Measurements from ENCODE around the gene PEX14.
"Not testable (repeated sequence)": the region's sequence is repeated elsewhere in the genome, so short reads cannot be mapped to it uniquely, and the experiment has no call there.

The PEX14 gene

DNA sequence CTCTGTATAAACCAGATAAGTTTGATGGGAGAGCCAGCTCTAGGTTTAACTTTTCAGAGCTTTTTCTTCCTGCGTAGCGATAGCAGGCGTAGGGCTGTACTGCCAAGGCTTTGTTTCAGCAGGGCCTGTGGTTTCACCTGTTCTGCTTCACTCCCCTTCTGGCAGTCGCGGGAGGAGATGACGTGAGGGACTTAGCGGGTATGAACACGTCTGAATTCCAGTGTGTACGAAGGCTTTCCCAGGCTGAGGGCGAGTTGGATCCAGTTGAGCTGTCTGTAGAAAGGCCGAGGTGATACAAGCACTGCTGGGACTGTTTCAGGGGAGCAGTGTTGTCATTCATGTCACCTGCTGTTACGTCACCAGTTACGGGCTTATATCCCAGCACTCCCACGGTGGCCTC is 21.2 kb downstream of the PEX14 start:
- peak; percentile 37 to 51 for DNase-seq

GRCh38 chr1:10497109-10497508 is 22.4 kb downstream of the PEX14 start:
- peak; percentile 24 to 40 for DNase-seq

DNA sequence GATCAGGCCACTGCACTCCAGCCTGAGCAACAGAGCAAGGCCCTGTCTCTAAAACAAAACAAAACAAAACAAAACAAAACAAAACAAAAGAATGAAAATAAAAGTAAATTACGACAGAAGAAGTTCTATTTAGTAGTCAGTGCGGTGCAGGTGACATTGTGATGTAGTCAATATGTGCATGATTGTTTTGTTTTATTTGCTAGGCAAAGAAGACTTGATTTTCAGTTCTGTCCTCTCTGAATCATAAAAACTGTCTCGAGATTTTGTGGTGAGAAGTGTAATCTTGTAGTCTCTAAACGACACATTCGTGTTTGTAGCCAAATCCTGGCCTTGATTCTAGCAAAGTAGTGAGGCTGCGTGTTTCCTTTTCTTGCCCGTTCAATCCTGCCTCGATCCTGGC is 23.5 kb downstream of the PEX14 start:
- peak in 1 of 2 donors; percentile 15 for DNase-seq

GRCh38 chr1:10502206-10502605 is 27.5 kb downstream of the PEX14 start:
- DNase-seq, result no peak

DNA sequence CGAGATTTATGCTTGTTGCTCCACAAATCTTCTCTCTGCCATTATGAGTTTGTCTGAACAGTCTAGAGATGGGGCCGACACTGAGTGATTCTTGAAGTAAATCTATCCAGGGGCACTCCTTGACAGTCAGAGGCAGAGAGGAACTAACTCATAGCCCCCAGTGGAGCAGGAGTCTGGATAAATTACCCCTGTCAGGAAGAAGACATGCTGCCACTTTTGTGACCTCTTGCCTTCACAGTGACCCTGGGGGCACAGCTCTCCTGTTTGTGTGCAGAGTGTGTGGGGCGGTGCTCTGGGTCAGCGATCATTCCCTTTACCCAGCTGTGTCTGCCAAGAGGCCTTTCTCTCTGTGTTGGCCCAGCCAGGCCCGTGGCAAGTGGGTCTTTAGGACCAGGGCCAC is 29.5 kb downstream of the PEX14 start:
- no peak for DNase-seq

DNA sequence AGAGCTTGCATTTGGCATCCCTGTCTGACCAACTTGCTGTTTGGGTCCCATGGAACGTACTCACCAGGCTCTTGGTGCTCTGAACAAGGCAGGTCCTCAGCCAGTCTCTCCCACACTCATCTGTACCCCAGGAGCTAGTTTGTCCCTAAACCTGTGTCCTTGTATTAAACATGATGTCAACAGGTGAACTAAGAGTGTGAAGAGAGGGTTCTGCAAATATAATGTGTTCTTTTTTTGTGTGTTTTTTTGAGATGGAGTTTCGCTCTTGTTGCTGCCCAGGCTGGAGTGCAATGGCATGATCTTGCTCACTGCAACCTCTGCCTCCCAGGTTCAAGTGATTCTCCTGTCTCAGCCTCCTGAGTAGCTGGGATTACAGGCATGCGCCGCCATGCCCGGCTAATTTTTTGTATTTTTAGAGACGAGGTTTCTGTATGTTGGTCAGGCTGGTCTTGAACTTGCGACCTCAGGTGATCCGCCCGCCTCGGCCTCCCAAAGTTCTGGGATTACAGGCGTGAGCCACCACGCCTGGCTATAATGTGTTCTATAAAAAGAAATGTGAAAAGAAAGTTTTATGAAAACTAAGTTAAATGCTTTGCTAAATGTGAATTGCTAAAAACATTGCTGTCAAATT is 31.4 kb downstream of the PEX14 start:
- DNase-seq, result not testable (repeated sequence)

DNA sequence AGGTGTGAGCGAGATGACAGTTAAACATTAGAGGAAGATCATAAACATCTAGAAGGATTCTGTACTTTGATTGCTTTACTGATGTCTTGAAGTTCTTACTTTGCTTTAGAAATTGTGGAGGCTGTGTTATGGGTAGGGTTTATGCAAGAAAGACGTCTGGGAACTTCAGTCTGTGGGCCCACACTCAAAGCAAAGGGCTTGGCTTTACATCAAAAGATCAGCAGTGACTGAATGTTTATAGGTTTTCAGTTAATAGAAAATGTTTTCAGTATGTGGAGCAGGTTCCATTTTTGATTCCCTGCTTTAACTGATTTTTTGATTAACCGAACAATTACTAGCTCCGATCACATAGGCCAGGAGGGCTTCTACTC is 31.9 kb downstream of the PEX14 start:
- DNase-seq, result no peak

- DNase-seq, result peak; percentile 59 to 71
Observed at GRCh38 chr1:10507111-10507879, 32.5 kb downstream of the PEX14 start.

DNA sequence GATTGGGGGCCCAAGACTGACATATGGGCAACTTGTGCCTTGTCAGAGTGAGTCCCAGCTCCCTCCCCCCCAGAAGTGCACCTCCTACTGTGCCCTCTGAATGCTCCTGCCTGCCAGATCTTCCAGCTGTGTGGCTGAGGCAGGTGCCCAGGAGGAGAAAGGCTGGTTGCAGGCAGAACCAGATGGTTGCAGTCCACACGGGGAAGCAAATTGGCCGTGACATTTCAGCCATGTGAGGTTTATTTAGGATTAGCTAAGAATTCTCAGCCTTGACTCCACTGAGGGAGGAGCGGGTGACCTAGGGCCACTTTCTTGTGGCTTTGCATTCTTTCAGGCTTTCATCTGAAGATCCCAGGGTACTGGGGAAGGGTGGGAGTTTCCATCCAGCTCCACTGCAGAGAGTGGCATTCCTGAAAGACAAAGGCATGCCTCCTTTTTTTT is 33.8 kb downstream of the PEX14 start:
- no peak for DNase-seq

GRCh38 chr1:10509809-10510509 is 35.2 kb downstream of the PEX14 start:
- no peak for DNase-seq

GRCh38 chr1:10510520-10511493 is 36.1 kb downstream of the PEX14 start:
- DNase-seq, result peak; percentile 63 to 78

GRCh38 chr1:10511494-10511885 is 36.7 kb downstream of the PEX14 start:
- no peak for DNase-seq

DNA sequence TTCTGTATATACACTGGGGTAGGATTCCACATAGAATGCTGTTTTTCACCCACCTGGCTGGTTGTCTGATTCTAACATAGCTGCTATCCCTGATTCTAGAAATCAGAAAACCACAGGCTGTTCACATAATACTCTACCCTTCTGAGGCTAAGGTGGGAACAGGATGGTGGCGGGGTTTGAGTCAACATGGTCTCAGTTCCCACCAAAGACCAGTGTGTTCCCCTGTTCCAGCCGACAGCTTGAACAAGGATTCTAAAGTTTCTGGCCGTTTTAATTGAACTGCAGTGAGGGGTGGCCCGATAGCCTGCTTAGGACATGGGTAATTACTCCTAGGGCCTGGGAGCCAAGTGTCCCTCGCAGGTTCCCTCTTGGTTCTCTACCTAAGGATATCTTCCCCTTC is 38.4 kb downstream of the PEX14 start:
- no peak for DNase-seq

DNA sequence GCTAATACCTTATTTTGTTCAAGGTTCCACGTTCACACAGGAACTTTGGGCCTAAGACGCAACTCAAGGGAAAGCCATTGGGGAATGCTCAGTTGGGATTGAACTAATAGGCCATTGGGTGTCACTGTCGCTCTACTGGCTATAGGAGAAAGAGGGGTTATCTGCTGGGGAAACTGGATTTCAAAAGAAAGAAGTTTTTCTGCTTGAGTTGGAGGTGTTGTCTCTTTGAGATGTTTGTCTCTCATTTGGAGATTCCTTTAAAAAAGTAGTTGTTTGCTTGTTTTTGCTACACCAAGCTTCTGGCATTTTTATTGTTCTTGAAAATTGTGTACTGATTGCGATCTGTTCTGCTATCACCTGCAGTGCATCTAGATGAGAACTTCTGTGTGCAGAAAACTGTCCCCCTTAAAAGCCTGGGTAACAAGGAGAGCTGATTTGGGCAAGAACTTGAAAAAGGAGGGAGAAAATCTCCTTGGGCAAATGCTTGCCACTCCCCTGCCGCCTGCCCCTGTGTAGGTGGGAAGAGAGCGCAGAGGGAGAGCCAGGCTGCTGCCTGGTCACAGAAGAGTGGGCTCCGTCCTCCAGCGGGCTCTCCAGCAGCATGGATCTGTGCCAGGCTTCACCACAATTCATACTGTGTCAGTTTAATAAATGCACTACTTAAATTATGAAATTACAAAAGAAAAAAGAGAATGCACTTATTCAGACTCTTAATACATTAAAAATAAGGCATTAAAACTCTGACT is 39.9 kb downstream of the PEX14 start:
- DNase-seq, result peak in 1 of 2 donors; percentile 55

- DNase-seq, result no peak
Observed at GRCh38 chr1:10515301-10515975, 40.7 kb downstream of the PEX14 start.

DNA sequence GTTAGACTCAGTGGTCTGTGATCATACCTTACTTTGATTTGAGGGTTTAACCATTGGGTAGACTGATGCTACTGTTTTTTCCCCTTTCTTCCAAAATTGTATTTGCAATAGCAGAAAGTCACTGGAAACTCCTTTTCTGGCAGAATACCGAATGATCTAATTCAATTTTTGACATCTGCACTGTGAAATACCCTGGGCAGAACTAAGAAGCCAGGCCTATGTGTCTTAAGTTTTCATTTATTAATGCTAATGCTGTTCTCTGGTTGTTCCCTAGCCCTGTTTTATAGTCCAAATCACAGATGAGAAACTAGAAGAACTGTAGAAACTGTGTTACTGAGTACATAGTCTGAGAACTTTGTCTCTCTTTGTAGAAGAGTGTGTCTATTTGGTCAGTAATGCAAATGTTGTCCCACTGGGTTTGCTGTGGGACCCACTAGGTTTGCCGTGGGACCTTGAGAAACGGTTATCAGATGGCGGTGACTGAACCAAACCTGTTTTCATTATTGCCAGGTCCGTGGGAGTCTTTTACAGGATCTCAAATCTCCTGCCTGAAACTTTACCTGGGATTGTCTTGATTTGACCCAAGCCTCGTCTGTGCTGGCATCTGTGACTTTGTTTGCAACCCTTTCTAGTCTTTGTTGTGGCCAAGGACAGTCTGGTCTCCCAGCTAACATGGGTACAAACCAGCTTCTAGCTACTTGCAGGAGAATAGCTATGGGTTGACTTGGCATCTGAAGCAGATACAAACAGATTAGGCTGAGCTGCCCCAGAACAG is 41.4 kb downstream of the PEX14 start:
- DNase-seq, result no peak

GRCh38 chr1:10516925-10517676 is 42.4 kb downstream of the PEX14 start:
- no peak for DNase-seq

DNA sequence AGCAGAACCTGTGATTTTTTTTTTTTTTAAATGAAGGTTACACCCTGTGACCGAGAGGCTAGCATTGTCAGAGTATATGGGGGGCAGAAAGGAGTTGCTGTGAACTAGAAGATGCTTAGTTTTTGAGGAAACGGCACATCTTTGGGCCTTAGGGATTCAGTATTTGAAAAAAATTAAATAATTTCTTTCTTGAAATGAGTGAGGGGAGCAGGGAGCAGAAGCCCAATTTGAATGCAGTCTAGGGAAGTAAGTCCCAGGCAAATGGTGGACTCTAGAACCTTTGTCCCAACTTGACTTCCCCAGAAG is 42.9 kb downstream of the PEX14 start:
- no peak for DNase-seq

- DNase-seq, result no peak
Observed at GRCh38 chr1:10519016-10519417, 44.3 kb downstream of the PEX14 start.

DNA sequence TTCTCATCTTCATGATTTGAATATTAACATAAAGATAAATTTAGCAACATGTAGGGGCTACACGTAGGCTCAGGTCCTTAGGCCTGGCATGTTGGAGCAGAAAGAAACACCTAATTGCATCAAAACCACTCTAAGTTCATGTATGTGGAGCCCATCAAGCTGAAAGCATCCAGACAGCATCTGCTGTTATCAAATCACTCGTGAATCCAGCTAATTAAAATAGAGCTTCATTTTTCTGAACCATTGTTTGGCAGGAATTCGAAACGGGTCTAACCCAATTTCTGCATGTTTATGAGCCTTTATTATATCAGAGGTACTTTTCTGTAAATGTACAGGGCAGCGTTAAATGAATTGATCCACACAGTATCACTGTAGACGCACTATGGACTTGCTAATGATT is 45.7 kb downstream of the PEX14 start:
- no peak for DNase-seq
